HG03159 (cell line): Measurements from ENCODE around the gene FGL2.
"Not testable (repeated sequence)": the region's sequence is repeated elsewhere in the genome, so short reads cannot be mapped to it uniquely, and the experiment has no call there.

Experiments used
- ATAC-seq: cut with Tn5 transposase; IDR thresholded peaks from one replicate; pipeline ENCODE4 v1.9.1; 2021; ENCODE audit warnings: mild to moderate bottlenecking, moderate library complexity; ENCODE audit not compliant: unreplicated experiment

FGL2 gene, protein sequence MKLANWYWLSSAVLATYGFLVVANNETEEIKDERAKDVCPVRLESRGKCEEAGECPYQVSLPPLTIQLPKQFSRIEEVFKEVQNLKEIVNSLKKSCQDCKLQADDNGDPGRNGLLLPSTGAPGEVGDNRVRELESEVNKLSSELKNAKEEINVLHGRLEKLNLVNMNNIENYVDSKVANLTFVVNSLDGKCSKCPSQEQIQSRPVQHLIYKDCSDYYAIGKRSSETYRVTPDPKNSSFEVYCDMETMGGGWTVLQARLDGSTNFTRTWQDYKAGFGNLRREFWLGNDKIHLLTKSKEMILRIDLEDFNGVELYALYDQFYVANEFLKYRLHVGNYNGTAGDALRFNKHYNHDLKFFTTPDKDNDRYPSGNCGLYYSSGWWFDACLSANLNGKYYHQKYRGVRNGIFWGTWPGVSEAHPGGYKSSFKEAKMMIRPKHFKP

DNA sequence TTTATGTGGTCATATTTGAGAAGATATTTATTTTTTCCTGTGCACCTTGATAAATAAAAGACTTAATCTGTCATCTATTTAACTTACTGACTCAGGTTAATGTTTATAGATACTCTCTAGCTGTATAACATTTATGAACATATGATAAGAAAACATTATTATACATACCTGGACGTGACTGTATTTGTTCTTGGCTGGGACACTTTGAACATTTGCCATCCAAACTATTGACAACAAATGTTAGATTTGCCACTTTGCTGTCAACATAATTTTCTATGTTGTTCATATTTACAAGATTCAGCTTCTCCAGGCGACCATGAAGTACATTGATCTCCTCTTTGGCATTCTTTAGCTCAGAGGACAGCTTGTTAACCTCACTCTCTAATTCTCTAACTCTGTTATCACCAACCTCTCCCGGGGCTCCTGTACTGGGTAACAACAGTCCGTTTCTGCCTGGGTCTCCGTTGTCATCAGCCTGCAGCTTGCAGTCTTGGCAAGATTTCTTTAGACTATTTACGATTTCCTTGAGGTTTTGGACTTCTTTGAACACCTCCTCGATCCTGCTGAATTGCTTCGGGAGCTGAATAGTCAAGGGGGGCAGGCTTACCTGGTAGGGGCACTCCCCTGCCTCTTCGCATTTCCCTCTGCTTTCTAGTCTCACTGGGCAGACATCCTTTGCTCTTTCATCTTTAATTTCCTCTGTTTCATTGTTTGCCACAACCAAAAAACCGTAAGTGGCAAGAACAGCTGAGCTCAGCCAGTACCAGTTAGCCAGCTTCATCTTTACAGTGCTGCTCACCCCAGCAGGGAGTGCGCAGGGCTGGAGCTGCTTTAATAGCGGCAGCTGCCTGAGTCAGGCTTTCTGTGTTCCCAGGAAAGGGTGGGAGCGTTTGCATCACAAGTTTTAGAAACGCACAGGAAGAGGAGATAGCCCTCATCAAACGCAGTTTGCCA is at the start of gene FGL2:
Gene FGL2, minus strand, starts transcription at position 807 of the 954 bp plus-strand sequence. Its CDS starts 26 bp downstream, at position 781.
- no peak for ATAC-seq

DNA sequence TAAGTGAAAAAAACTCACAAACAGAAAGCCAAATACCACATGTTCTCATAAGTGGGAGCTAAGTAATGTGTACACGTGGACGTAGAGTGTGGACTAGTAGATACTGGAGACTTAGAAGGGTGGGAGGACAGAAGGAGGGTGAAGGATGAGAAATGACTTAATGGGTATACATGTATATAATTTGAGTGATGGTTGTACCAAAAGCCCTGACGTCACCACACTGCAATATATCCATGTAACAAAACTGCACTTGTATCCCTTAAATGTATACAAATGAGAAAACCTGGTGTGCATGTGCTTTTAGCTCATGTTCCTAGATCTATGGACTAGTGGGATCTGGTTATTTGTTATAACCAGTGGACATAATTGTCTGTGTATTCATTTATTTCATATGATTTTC is 48.5 kb upstream of the FGL2 start:
- ATAC-seq, result no peak

DNA sequence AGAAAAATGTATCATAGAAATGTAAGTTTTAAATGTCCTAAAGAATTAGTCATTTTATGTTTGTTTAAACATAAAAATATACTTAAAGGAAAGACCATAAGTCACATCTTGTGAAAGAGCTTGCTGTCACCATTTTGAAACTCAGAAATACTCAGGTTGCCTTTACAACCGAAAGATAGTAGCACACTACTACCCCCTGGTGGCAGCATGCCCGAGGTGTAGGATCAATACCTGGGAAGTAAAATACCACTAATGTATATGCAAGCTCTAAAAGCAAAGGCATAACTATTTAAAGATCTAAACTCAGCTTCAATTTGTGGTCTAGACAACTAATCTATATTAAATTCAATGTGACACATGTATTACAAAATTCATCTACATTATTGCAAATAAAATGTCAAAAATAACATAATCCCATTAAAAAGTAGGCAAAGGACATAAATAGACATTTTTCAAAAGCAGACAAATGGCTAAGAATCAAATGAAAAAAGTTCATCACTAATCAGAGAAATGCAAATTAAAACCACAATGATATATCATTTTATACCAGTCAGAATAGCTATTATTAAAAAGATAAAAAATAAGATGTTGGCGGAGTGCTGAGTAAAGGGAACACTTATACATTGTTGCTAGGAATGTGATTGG is 47.7 kb upstream of the FGL2 start:
- ATAC-seq, result peak; percentile 87

DNA sequence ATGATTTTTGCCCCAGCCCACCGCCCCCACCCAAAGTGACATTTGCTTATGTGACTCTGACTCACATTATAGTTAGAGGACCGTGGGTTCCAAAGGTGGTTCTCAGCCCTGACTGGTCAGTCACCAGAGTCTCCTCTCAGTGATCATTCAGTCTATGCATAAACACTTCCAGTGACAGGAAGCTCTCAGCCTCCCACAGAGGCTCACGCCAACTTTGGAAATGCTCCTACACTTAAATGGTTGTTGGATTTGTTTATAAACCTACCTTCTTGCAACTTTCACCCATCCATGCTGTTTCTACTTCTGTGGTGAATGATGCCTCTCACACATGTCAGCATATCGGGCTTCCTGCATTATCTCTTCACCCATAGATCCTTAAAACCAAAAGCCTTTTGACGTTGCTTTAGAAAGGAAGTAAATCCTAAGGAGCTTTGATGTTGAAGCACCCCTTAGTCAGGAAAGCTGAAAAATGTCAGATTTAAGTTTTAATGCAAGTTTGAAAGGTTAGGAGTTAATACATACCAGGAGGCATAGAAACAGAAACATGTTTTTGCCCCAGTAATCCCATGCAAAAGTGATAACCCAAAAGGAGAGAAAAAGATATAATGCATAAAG is 46.5 kb upstream of the FGL2 start:
- no peak for ATAC-seq

DNA sequence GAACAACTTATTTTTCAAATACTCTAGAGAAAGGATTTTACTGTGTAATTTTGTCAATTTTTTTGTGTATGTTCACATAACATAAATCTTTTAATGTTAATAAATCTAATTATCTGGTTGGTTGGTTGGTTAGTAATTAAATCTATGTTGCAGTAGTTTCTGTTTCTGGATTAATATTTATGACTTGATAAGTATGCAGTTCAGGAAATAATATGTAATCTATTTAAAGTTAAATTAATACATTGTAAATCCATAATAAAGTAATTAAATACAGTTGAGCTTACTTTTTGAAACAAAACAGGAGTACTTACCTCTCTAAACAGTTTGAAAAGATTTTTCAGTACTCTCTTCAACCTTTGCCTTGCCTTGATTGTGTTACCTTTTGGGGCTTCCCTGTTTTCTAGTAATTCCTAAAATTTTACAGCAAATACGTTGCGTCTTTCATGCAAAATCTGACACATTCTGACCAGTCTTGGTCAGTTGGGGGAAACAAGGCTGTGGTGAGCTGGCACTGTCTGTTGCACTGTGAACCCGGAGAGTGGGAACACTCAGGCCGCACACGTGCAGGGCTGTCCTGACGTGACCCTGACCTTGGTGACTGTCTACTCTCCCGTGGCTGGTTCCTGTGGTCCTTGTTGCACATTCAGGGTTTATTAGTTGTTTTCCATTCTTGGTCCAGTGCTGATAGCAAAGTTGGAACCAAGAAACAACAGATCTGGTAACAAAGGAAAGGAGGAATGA is 45.6 kb upstream of the FGL2 start:
- no peak for ATAC-seq

DNA sequence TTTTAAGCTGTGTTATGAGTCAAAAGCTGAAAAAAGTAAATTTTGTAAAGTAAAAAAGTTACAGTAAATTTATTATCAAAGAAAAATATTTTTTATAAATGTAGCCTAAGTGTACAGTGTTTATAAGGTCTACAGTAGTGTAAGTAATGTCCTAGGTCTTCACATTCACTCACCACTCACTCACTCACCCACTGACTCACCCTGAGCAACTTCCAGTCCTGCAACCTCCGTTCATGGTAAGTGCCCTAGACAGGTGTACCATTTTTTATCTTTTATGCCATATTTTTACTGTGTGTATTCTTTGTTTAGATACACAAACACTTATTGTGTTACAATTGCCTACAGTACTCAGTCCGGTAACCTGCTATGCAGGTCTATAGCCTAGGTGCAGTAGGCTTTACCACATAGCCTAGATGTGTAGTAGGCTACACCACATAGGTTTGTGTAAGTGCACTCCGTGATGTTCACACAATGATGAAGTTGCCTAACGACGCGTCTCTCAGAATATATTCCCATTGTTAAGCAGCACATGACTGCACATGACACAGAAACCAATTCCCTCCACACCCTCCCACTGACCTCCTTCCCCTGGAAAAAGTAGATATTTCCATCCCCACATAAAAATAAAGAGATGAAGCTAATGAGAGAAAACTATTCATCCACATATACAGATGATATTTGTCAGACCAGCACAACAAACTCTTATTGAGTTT is 44.8 kb upstream of the FGL2 start:
- no peak for ATAC-seq

DNA sequence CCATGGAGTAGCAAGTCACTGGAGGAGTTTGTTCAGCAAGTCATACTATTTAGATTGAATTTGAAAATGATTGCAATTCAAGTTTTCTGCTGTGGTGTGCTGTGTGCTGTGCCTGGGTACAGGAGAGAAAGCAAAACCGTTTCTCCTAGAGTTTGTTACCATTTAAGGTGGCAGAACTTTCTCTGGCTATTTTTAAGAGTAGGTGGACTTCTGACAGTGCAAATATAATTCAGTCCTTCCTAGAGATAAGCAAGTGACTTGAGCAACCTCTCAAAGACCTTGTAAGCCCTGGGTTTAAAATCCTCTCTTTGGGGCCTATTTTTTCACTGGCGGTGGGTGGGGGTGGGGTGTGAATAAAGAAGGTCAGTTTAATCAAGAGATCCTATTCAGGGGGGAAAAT is 42.9 kb upstream of the FGL2 start:
- no peak for ATAC-seq

DNA sequence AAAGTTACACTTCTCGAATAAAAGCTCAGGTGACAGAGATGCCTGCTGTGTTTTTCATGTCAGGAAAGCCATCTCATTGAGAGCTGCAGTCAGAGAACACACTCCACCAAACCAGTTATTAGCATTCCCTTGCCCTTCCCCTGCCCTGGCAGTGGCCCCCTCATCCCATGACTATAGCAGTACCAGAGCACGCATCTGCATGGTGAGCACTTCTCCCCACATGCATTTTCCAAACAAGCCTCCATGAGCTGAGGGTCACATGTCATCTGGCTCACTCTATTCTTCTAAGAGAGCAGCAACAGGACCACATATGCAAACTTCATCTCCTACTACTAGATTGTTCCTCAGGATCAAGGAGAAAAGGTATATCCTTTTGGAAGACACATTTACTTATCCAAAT is 42.4 kb upstream of the FGL2 start:
- no peak for ATAC-seq

DNA sequence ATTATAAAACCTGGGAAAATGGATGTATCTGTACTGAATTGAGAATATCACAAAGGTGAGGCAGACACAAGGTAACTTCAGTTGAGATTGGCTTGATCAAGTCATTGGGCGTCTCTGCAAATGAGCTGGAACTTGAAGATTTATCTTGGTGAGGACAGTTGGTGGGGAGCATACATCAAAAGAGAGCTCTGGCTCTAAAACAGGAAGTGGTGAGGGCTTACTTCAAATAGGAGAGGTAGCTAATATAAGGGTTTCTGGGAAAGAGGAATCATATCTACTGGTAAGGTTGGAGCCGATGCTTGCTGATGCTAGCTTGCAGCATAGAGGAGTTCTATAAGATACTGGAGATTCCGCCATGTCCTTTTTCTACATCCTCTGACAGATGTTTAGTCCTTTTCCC is 39.9 kb upstream of the FGL2 start:
- no peak for ATAC-seq

DNA sequence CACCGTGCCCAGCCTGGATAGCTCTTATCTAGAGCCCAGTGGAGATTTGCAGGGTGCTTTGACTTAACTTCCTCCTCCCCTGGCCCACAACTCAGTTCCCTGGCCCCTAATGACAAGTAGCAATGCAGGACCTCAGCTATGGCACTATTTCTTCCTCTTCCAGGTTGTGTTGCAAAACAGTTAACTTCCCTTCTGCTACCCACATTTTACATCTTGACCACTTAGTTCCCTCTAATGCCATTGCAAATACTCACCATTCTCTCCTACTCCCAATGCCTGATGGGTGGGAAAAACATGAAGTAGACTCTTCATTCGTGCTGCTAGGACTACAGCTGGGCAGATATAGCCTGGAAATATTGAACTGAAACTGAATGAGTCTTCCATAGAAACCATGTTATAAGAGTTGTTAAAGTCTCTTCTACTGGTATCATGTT is 39.1 kb upstream of the FGL2 start:
- no peak for ATAC-seq

DNA sequence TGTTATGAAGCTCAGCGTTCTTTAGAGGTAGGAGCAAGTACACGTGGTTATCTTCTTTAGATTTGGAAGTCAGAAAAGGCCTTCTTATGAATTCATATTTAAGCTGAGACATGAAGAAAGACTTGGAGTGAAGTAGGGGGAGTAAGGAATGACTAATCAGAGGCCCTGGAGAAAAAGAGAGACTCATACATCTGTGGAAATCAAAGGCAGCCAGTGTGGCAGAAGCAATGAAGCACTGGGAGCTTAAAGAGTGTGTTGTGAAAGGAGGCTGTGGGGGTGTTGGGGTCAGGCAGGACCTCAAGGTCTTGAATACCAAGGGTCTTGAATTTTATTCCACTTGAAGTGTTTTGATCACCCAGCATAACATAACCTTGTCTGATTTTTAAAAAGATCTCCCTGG is 35.7 kb upstream of the FGL2 start:
- no peak for ATAC-seq

DNA sequence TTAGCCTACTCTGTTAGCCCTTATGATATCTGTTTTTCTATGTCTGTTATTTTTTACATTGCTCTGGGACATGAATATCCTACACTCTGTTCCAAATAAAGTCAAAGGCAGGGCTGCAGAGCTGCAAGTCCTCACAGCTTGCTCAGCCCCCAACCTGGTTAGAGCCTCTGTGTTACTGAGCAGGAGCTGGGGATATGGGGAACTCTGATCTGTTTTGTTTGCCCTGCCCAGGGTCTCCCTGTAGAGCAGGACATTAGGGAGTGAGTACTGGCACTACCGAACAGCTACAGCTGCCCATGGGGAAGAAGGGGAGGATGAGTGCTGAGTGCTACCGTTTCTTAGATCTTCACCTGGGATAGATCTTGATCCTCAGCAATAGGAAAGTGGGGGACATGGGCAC is 32.8 kb upstream of the FGL2 start:
- no peak for ATAC-seq

DNA sequence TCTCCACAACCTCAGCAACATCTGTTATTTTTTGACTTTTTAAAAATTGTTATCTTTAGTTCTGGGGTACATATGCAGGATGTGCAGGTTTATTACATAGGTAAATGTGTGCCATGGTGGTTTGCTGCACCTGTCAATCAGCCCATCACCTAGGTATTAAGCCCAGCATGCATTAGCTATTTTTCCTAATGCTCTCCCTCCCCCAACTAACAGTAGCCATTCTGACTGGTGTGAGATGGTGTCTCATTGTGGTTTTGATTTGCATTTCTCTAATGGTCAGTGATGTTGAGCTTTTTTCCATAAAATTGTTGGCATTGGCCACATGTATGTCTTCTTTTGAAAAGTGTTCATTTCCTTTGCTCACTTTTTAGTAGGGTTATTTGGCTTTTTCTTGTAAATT is 29.2 kb upstream of the FGL2 start:
- not testable (repeated sequence) for ATAC-seq

DNA sequence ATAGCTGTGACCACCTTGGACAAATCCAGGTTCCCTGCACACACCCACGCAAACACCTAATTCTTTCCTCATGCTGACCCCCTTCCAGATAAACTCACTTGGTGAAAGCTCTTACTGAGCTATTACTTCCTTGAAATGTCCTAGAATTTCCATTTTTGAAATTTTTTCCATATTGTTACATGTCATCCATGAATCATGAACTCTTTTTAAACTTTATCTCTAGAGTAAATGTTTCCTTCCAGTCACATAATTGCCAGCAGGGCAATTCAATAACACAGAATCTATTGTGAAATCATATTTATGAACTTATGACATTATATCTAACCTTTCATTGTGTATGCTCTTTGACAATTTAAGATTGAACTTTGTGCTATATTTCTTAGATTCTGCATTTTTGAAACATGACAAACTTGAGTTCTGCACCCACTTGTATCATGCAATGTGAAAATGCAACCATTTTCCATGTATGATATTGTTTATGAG is 26.8 kb upstream of the FGL2 start:
- ATAC-seq, result no peak

DNA sequence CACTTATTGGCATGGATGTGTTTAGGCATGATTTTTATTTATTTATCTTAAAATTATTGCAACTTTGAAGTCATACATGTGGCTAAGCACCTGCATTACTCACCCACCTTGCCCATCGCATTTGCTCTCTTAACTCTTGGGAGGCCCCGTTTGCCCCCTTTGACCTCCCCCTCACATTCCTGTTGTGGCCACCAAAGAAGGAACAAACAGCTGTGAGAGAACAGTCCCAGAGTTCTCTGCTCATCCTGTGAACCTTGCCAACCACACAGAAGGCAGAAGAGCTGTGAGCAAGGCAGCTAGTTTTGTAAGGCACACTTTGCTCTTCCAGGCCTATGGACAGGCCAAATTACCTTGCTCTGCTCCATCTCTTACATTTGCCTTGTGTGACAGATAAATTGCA is 23.6 kb upstream of the FGL2 start:
- ATAC-seq, result no peak

DNA sequence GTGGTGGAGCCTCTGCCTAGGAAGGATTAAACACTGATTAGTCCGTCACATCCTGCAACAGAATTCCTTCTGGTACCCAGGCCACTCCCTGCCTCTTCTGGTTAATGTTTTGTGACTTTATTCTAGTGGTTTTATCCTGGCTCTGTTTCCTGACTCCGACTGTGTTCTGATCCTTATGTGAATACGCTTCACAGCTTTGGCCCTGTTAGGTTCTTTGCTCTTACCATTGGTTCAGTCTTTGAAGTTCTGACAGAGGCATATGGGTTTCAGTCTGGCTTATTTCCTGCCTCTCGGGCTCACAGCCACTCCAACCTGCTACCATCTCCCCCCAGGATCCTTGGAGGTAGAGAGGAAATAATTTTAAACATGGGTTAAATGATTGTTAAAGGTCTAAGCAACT is 23.2 kb upstream of the FGL2 start:
- no peak for ATAC-seq

DNA sequence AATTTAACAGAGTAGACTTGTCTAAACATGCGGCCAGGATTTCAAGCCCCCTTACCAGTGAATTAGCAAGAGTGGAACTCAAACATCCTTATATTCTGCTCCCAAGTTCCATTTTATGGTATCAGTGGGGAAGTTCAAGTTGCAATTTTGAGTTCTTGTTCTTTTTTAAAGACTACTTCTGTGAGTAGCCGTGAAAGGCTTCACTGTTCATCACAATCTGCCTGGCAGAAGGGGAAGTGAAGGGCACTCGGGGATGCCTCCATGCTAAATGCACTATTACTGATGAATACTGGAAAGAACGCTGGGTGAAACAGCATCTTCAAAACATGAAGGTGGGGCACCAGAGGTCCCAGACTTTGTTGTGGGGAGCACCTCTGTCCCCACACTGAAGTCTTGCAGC is 22.4 kb upstream of the FGL2 start:
- no peak for ATAC-seq

DNA sequence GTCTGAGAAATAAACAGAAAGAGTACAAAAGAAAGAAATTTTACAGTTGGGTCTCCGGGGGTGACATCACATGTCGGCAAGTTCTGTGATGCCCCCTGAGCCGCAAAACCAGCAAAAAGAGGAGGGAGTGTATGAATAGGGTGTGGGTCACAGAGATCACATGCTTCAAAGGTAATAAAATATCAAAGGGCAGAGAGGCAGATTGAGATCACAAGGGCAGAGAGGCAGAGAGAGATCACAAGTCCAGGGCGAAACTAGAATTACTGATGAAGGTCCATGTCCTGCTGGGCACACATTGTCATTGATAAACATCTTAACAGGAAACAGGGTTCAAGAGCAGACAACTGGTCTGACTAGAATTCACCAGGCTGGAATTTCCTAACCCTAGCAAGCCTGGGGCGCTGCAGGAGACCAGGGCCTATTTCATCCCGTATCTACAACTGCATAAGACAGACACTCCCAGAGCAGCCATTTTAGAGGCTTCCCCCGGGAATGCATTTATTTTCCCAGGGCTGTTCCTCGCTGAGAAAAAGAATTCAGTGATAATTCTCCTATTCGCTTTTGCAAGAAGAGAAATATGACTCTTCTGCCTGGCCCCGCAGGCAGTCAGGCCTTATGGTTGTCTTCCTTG is 20.2 kb upstream of the FGL2 start:
- ATAC-seq, result not testable (repeated sequence)
